GM21576 (cell line): ENCODE data around the gene PDS5A.
"Not testable (repeated sequence)": the region's sequence is repeated elsewhere in the genome, so short reads cannot be mapped to it uniquely, and the experiment has no call there.

ENCODE experiments used
- ATAC-seq: cut with Tn5 transposase; IDR thresholded peaks from one replicate; pipeline ENCODE4 v1.9.1; 2021; ENCODE audit warnings: mild to moderate bottlenecking, moderate library complexity; ENCODE audit not compliant: unreplicated experiment

The PDS5A gene

DNA sequence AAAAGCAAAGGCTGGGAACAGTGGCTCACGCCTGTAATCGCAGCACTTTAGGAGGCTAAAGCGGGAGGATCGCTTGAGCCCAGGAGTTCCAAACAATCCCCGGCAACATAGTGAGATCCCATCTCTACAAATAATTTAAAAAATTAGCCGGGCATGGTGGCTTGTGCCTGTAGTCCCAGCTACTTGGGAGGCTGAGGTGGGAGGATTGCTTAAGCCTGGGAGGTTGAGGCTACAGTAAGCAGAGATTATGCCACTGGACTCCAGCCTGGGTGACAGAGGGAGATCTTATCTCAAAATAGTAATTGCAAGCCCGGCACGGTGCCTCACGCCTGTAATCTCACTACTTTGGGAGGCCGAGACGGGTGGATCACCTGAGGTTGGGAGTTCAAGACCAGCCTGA is 139.3 kb downstream of the PDS5A start:
- ATAC-seq: not testable (repeated sequence)

GRCh38 chr4:39834269-39834668 is 143.4 kb downstream of the PDS5A start:
- ATAC-seq: no peak

- ATAC-seq: no peak
Measured at GRCh38 chr4:39825741-39826231, 151.9 kb downstream of the PDS5A start.

DNA sequence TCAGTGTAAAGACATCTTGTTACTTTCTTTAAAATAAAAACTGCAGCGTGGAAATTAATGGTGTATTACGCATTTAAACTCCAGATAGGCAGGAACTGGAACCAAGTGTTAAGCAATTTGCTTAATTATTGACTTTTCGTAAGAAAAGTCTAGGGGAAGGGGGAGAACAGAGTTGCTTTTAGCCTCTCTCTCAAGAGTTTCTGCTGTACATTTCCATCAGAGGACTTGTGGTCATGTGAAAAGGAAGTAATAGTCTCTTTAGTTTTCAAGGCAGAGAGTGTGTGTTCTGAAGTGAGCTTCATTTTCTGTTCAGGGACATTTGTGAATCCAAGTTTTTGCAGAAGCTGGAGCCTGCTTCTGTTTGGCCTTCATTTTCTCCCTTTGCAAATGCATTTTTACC is 152.6 kb downstream of the PDS5A start:
- ATAC-seq: no peak

DNA sequence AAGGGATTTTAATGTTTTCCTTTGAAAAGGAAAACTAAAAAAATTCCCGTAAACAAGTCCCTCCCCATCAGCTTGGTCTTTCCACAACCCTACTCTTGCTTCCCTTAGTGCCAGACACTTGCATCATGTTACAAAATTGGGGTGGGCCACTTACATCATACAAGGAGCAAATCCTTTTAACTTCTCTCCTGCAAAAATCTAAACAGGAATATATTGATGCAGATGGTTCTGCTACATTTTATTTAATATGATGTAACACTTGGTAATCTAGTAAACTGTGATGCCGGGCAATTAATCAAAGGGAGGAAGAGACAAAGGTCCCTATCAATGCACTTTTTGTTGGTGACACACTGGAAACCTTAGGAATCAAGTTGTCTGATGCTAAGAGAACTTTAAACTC is 154.5 kb downstream of the PDS5A start:
- no peak for ATAC-seq

- ATAC-seq: no peak
Measured at GRCh38 chr4:39822662-39823061, 155.0 kb downstream of the PDS5A start.

DNA sequence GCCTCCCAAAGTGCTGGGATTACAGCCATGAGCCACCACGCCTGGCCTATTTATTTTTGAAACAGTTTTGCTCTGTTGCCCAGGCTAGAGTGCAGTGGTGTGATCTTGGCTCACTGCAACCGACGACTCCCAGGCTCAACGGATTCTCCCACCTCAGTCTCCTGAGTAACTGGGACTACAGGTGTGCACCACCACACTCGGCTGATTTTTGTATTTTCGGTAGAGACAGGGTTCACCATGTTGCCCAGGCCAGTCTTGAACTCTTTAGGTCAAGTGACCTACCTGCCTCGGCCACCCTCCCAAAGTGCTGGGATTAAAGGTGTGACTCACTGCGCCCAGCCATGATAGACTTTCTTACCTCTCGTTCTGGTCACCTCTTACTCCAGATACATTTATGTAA is 155.8 kb downstream of the PDS5A start:
- no peak for ATAC-seq

DNA sequence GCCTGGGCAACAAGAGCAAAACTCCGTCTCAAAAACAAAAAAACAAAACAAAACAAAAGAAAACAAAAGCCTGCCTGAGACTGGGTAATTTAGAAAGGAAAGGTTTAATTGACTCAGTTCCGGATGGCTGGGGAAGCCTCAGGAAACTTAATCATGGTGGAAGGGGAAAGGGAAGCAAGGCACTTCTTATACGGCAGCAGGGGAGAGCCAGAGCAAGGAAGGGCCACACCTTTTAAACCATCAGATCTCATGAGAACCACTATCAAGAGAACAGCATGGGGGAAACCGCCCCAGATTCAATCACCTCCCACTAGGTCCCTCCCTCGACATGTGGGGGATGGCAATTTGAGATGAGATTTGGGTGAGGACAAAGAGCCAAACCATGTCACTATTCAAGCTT is 157.5 kb downstream of the PDS5A start:
- no peak for ATAC-seq

- no peak for ATAC-seq
Measured at GRCh38 chr4:39818646-39819045, 159.1 kb downstream of the PDS5A start.

GRCh38 chr4:39814403-39815185 is 163.1 kb downstream of the PDS5A start:
- no peak for ATAC-seq

GRCh38 chr4:39813761-39814160 is 163.9 kb downstream of the PDS5A start:
- not testable (repeated sequence) for ATAC-seq

DNA sequence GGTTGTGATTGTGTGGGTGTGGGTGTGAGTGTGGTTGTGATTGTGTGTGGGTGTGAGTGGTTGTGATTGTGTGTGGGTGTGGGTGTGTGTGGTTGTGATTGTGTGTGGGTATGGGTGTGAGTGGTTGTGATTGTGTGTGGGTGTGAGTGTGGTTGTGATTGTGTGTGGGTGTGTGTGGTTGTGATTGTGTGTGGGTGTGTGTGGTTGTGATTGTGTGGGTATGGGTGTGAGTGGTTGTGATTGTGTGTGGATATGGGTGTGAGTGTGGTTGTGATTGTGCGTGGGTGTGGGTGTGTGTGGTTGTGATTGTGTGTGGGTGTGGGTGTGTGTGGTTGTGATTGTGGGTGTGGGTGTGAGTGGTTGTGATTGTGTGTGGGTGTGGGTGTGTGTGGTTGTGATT is 164.7 kb downstream of the PDS5A start:
- not testable (repeated sequence) for ATAC-seq

DNA sequence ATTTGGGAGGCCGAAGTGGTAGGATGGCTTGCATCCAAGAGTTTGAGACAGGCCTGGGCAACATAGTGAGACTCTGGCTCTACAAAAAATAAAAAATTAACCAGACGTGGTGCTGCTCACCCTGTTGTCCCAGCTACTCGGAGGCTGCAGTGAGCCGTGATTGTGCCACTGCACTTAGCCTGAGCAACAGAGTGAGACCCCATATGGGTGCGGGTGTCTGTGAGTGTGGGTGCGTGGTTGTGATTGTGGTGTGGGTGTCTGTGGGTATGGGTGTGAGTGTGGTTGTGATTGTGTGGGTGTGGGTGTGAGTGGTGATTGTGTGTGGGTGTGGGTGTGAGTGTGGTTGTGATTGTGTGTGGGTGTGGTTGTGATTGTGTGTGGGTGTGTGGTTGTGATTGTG is 165.2 kb downstream of the PDS5A start:
- no peak for ATAC-seq

DNA sequence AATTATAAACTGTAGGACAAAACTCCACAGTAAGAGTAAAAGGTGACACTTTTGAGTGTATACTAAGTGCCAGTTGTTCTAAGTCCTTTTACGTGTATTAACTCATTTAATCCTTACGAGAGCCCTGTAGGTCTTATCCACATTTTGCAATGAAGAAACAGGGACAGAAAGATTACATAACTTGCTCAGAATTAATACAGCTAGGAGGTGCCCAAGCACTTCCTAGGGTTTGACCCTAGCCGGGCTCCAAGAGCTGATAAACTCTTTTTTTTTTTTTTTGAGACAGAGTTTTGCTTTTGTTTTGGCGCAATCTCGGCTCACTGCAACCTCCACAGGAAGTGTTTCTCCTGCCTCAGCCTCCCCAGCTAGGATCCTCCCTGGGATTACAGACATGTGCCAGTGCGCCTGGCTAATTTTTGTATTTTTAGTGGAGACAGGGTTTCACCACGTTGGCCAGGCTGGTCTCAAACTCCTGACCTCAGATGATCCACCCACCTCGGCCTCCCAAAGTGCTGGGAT is 169.4 kb downstream of the PDS5A start:
- no peak for ATAC-seq

DNA sequence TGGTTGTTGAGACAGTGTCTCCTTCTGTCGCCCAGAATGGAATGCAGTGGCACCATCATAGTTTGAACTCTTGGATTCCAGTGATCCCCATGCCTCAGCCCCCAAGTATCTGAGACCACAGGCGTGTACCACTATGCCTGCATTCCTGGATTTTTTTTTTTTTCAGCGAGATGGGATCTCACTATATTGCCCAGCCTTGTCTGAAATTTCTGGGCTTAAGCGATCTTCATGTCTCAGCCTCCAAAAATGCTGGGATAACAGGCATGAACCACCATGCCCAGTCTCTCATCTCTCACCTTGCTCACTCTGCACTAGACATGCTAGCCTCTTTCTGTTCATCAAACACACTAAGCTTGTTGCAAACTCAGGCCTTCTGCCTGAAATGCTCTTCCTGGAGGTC is 175.7 kb downstream of the PDS5A start:
- ATAC-seq: no peak

GRCh38 chr4:39792976-39793375 is 184.7 kb downstream of the PDS5A start:
- not testable (repeated sequence) for ATAC-seq

DNA sequence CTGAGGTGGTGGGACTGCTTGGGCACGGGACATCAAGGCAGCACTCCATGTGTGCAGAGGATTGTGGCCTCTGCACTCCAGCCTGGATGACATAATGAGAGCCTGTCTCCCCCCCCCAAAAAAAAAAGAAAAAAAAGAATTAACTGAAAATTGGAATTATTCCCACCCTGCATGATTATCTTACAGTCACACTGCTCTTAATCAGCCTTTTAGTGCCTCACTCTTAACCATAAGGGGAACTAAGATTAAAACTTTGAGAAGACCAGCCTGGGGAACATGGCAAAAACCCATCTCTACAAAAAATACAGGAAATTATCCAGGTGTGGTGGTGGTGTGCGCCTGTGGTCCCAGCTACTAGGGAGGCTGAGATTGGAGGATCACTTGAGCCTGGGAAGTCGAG is 185.2 kb downstream of the PDS5A start:
- no peak for ATAC-seq

GRCh38 chr4:39792128-39792527 is 185.6 kb downstream of the PDS5A start:
- no peak for ATAC-seq

DNA sequence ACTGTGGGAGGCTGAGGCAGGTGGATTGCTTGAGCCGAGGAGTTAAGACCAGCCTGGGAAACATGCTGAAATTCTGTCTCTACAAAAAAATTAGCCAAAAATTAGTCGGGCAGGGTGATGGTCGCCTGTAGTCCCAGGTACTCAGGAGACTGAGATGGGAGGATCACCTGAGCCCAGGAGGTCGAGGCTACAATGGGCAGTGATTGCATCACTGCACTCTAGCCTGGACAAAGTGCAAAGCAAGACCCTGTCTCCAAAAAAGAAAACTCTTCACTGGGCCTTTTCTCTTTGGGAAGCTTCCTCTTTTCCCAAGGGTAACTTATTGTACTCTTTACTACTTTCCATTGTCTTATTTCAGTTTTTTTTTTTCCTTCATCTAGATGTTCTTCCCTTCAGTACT is 190.9 kb downstream of the PDS5A start:
- no peak for ATAC-seq

- no peak for ATAC-seq
Measured at GRCh38 chr4:39785083-39785482, 192.6 kb downstream of the PDS5A start.

DNA sequence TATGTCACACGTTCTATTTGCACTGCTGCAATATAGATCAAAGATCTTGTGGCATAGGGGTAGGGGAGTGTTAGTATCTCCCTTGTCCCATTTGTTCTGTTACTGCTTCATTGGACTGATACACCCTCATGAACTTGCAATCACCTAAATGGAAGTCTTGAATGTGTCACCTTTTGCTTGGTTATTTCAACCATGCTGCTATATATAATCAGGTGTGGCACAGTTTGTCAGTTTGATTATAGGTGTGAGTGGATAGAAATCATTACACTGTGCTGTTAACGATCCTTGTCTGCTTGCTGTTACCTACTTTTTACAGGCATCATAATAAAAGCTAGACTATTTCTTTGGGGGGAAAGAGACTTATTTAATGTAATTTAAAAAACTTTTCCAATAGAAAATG is 195.7 kb downstream of the PDS5A start:
- not testable (repeated sequence) for ATAC-seq
